Liver (tissue), 9 donors: ENCODE data around the gene LOXL3. TPM values are rescaled to one million over a fixed set of nuclear protein-coding genes. Genes with fewer than 3 reads are reported as not detected.

Experiments used
- DNase-seq: peaks from one replicate; pipeline ENCODE4 v3.0.0-alpha.2; 2017; ENCODE audit warnings: low spot score
- H3K27ac ChIP-seq, 2 donors: one replicate each; pipeline ENCODE4 v1.7.0; 2013; ENCODE audit warnings: inconsistent platforms in 2 of 2, low read length in 2 of 2, control low read depth in 1 of 2, low read depth in 1 of 2, mild to moderate bottlenecking in 1 of 2
- H3K27me3 ChIP-seq, 4 donors: one replicate each; pipeline versions ENCODE4 v1.6.1 to v1.7.0; 2013; ENCODE audit warnings: low read length in 3 of 4, inconsistent platforms in 1 of 4, mild to moderate bottlenecking in 1 of 4, moderate library complexity in 1 of 4; ENCODE audit not compliant: control insufficient read depth in 4 of 4, insufficient read depth in 4 of 4
- H3K36me3 ChIP-seq, 4 donors: one replicate each; pipeline versions ENCODE4 v1.6.1 to v1.7.0; 2013; ENCODE audit warnings: low read length in 3 of 4, mild to moderate bottlenecking in 3 of 4, low read depth in 1 of 4, moderate library complexity in 1 of 4; ENCODE audit not compliant: control insufficient read depth in 4 of 4, insufficient read depth in 3 of 4
- H3K4me1 ChIP-seq, 4 donors: one replicate each; pipeline versions ENCODE4 v1.6.1 to v1.7.0; 2013; ENCODE audit warnings: low read length in 3 of 4, mild to moderate bottlenecking in 3 of 4, moderate library complexity in 1 of 4; ENCODE audit not compliant: control insufficient read depth in 4 of 4, insufficient read depth in 4 of 4
- H3K4me3 ChIP-seq, 3 donors: one replicate each; pipeline versions ENCODE4 v1.6.1 to v1.7.0; 2013; ENCODE audit warnings: low read length in 3 of 3, control low read depth in 1 of 3, low read depth in 1 of 3, mild to moderate bottlenecking in 1 of 3
- H3K9ac ChIP-seq, 2 donors: one replicate each; pipeline ENCODE4 v1.7.0; 2013; ENCODE audit warnings: low read length in 2 of 2, mild to moderate bottlenecking in 2 of 2, moderate library complexity in 2 of 2, control low read depth in 1 of 2, low read depth in 1 of 2
- H3K9me3 ChIP-seq, 4 donors: one replicate each; pipeline versions ENCODE4 v1.6.1 to v1.7.0; 2013; ENCODE audit warnings: low read length in 3 of 4; ENCODE audit not compliant: control insufficient read depth in 4 of 4
- EGR1 ChIP-seq, 2 donors: IDR thresholded peaks; 2 replicates each; pipeline ENCODE4 v1.6.1; 2016 to 2018; ENCODE audit warnings: antibody characterized with exemption in 2 of 2, low read depth in 2 of 2
- FOXA1 ChIP-seq: IDR thresholded peaks from 2 replicates; pipeline ENCODE4 v1.6.1; 2016; ENCODE audit warnings: antibody characterized with exemption
- FOXA2 ChIP-seq: IDR thresholded peaks from 2 replicates; pipeline ENCODE4 v1.6.1; 2016; ENCODE audit warnings: antibody characterized with exemption
- GABPA ChIP-seq, 2 donors: IDR thresholded peaks in 1 of 2; conservative IDR thresholded peaks in 1 of 2; 2 replicates each; pipeline ENCODE4 v1.6.1; 2016; ENCODE audit warnings: antibody characterized with exemption in 2 of 2, mild to moderate bottlenecking in 1 of 2, moderate library complexity in 1 of 2
- HNF4A ChIP-seq, 2 donors: conservative IDR thresholded peaks; 2 replicates each; pipeline ENCODE4 v1.6.1; 2016; ENCODE audit warnings: antibody characterized with exemption in 2 of 2, mild to moderate bottlenecking in 2 of 2
- HNF4G ChIP-seq: IDR thresholded peaks from 2 replicates; pipeline ENCODE4 v1.6.1; 2016; ENCODE audit warnings: antibody characterized with exemption
- JUND ChIP-seq, 2 donors: IDR thresholded peaks; 2 replicates each; pipeline ENCODE4 v1.6.1; 2016; ENCODE audit warnings: antibody characterized with exemption in 2 of 2
- NR2F2 ChIP-seq: IDR thresholded peaks from 2 replicates; pipeline ENCODE4 v1.6.1; 2016; ENCODE audit warnings: antibody characterized with exemption
- RXRA ChIP-seq, 2 donors: IDR thresholded peaks; 2 replicates each; pipeline ENCODE4 v1.6.1; 2017 to 2018; ENCODE audit warnings: antibody characterized with exemption in 2 of 2, mild to moderate bottlenecking in 1 of 2
- SP1 ChIP-seq: IDR thresholded peaks from 2 replicates; pipeline ENCODE4 v1.6.1; 2018; ENCODE audit warnings: antibody characterized with exemption, mild to moderate bottlenecking
- YY1 ChIP-seq: IDR thresholded peaks from 2 replicates; pipeline ENCODE4 v1.6.1; 2016; ENCODE audit warnings: antibody characterized with exemption, mild to moderate bottlenecking
- WGBS: extraction: QIAGEN DNeasy Blood & Tissue Kit; methylation state at CpG from one replicate; pipeline ENCODE4 v1.1.7; 2013; 5-methylcytosine and 5-hydroxymethylcytosine counted together
- polyA plus RNA-seq, 2 donors: library from polyadenylated mRNA; stranded (reverse) in 1 of 2; unstranded in 1 of 2; fragments of 200-250 nt in 1 of 2; fragments of >200 nt in 1 of 2; fragmentation: Nextera tagmentation in 1 of 2; extraction: Ambion mirVana in 1 of 2; gene quantifications; one replicate each; pipeline versions ENCODE4 v1.2.1 to v1.2.3, GENCODE V29; 2013 to 2015
- total RNA-seq, 2 donors: library from RNA; depleted of rRNA; stranded (reverse); fragments of >200 nt; gene quantifications; one replicate each; pipeline ENCODE4 v1.2.3, GENCODE V29; 2014
- TF ChIP-seq, protein P1 (sequence below): IDR thresholded peaks from 2 replicates; pipeline ENCODE4 v1.6.1; 2016; ENCODE audit warnings: antibody characterized with exemption
- TF ChIP-seq, protein P2 (sequence below): fragments of 150-350 bp; IDR thresholded peaks from 2 replicates; pipeline ENCODE4 v1.5.1; 2017; ENCODE audit warnings: improper control_type of control experiment, low read depth, low read length; ENCODE audit not compliant: missing input control
- TF ChIP-seq, protein P3 (sequence below): IDR thresholded peaks from 2 replicates; pipeline ENCODE4 v1.6.1; 2016; ENCODE audit warnings: antibody characterized with exemption
- donor health status: healthy.
- donor health status: healthy.
- donor health status: healthy.
- donor health status: healthy.
- donor health status: healthy.

Gene LOXL3
- total and polyA plus RNA-seq, 4 donors, result 0.31 to 2.8 (median 1.3) TPM

DNA sequence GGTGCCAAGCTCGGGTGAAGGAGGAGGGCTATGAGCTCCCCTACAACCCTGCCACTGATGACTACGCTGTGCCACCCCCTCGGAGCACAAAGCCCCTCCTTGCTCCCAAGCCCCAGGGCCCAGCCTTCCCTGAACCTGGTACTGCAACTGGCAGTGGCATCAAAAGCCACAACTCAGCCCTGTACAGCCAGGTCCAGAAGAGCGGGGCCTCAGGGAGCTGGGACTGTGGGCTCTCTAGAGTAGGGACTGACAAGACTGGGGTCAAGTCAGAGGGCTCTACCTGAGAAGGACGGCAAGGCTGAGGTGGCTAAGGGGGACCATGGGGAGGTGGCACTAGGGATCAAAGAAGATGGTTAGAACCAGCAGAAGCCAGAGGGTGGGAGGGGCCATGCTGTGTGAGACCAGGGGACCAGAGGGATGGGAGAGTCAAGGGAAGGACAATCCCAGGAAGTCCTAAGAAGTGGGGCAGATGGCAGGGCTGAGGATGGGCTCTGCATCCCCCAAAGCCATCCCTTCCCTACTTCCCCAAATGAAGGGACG, 3.2 kb upstream of the LOXL3 start:
- no peaks in the 10 kb centered on the region for H3K27me3 ChIP-seq
- H3K9me3 ChIP-seq, result no peaks in the 10 kb centered on the region
- H3K9ac ChIP-seq, result no peak overlapping the region
- H3K27ac ChIP-seq, result no peak overlapping the region
- peaks cover 0 to 4% (median 2%) of the 10 kb centered on the region in 4 donors for H3K4me1 ChIP-seq
- WGBS, result 96% methylated on average over 6 of the region's 6 CpGs
- no peak overlapping the region for H3K4me3 ChIP-seq
- no peak for DNase-seq
- no peak for TF ChIP-seq JUND (IDR thresholded peaks at IDR 0.05)
- TF ChIP-seq, protein P1, sequence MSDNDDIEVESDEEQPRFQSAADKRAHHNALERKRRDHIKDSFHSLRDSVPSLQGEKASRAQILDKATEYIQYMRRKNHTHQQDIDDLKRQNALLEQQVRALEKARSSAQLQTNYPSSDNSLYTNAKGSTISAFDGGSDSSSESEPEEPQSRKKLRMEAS, result no peak
- TF ChIP-seq RXRA (IDR thresholded peaks at IDR 0.05), result no peak
- no peak for TF ChIP-seq HNF4G
- TF ChIP-seq FOXA1, result no peak
- H3K36me3 ChIP-seq, result no peaks in the 10 kb centered on the region

DNA sequence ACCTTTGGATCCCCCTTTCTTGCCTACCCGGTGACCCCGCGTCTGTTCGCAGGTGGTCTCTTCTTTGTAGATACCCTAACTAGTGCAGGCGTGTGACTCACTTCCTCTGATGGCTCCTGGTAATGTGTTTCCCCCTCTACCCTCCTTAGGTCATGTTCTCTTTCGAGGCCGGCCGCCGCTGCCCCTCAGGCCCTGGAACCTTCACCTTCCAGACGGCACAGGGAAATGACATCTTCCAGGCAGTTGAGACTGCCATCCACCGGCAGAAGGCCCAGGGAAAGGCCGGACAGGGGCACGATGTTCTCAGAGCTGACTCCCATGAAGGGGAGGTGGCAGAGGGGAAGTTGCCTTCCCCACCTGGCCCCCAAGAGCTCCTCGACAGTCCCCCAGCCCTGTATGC, 2.4 kb upstream of the LOXL3 start:
- no peak overlapping the region for H3K9ac ChIP-seq
- no peaks in the 10 kb centered on the region for H3K9me3 ChIP-seq
- 86% methylated on average over 14 of the region's 14 CpGs for WGBS
- H3K4me1 ChIP-seq, result peaks cover 0 to 4% (median 2%) of the 10 kb centered on the region in 4 donors
- H3K27me3 ChIP-seq, result no peaks in the 10 kb centered on the region
- H3K4me3 ChIP-seq, result no peak overlapping the region
- H3K27ac ChIP-seq, result no peak overlapping the region
- no peaks in the 10 kb centered on the region for H3K36me3 ChIP-seq
- TF ChIP-seq GABPA (IDR thresholded peaks at IDR 0.05 in 1 of 2, conservative IDR thresholded peaks at IDR 0.05 in 1 of 2), result no peak
- DNase-seq, result no peak

DNA sequence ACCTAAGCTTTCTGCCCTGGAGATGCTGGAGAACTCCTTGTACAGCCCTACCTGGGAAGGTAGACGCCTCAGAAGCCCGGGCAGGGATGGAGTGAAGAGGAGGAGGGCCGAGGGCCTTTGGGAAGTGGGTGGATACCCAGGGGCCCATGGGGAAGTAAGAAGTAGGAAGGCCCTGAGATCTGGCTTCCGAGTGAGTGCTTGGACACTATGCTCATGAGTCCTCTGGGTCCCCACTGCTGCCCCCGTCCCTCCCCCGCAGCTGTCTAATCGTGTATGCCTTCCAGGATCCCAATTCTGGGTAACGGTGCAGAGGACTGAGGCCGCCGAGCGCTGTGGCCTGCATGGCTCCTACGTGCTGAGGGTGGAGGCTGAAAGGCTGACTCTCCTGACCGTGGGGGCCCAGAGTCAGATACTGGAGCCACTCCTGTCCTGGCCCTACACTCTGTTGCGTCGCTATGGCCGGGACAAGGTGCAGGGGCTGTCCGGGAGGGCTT, 1.9 kb upstream of the LOXL3 start:
- TF ChIP-seq, protein P2, sequence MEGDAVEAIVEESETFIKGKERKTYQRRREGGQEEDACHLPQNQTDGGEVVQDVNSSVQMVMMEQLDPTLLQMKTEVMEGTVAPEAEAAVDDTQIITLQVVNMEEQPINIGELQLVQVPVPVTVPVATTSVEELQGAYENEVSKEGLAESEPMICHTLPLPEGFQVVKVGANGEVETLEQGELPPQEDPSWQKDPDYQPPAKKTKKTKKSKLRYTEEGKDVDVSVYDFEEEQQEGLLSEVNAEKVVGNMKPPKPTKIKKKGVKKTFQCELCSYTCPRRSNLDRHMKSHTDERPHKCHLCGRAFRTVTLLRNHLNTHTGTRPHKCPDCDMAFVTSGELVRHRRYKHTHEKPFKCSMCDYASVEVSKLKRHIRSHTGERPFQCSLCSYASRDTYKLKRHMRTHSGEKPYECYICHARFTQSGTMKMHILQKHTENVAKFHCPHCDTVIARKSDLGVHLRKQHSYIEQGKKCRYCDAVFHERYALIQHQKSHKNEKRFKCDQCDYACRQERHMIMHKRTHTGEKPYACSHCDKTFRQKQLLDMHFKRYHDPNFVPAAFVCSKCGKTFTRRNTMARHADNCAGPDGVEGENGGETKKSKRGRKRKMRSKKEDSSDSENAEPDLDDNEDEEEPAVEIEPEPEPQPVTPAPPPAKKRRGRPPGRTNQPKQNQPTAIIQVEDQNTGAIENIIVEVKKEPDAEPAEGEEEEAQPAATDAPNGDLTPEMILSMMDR, result no peak
- no peak for TF ChIP-seq HNF4A (conservative IDR thresholded peaks at IDR 0.05)
- no peak for TF ChIP-seq FOXA1
- no peak for TF ChIP-seq NR2F2
- no peak for TF ChIP-seq JUND (IDR thresholded peaks at IDR 0.05)
- no peak for TF ChIP-seq EGR1 (IDR thresholded peaks at IDR 0.05; ENCODE audit: low read depth in 2 of 2)
- TF ChIP-seq YY1, result no peak
- TF ChIP-seq, protein P3, sequence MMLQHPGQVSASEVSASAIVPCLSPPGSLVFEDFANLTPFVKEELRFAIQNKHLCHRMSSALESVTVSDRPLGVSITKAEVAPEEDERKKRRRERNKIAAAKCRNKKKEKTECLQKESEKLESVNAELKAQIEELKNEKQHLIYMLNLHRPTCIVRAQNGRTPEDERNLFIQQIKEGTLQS, result no peak
- TF ChIP-seq RXRA (IDR thresholded peaks at IDR 0.05), result no peak
- no peak for TF ChIP-seq SP1
- no peak for TF ChIP-seq FOXA2
- H3K27ac ChIP-seq, result no peak overlapping the region
- H3K4me1 ChIP-seq, result peaks cover 0 to 4% (median 2%) of the 10 kb centered on the region in 4 donors
- H3K4me3 ChIP-seq, result peak overlapping the region in 2 of 3 donors; percentile 53 to 62
- H3K9me3 ChIP-seq, result no peaks in the 10 kb centered on the region
- no peak for DNase-seq
- no peak overlapping the region for H3K9ac ChIP-seq
- 78% methylated on average over 17 of the region's 17 CpGs for WGBS
- no peaks in the 10 kb centered on the region for H3K27me3 ChIP-seq
- no peaks in the 10 kb centered on the region for H3K36me3 ChIP-seq
